GM10248 (cell line): ENCODE results near the gene PNKD.

Experiments
- CTCF ChIA-PET: fragments of 300-600 bp; sonication (Branson Sonifier 250); formaldehyde crosslinking; extraction: SDS; loops from one replicate; lab custom pipeline; 2021; ENCODE audit warnings: antibody characterized with exemption; lab: Yijun Ruan, JAX
- POLR2A ChIA-PET: fragments of 350-650 bp; sonication (Branson Sonifier 250); formaldehyde crosslinking; extraction: SDS; loops from one replicate; lab custom pipeline; 2020; ENCODE audit warnings: antibody characterized with exemption; lab: Yijun Ruan, JAX
- DNase-seq: peaks from one replicate; pipeline ENCODE4 v3.0.0; 2012; ENCODE audit errors: extremely low spot score
- TF ChIP-seq, protein P1 (sequence below): IDR thresholded peaks from 2 replicates; pipeline ENCODE4 v1.5.1; 2012; ENCODE audit warnings: mild to moderate bottlenecking, low read depth; ENCODE audit errors: extremely low read depth, missing control alignments, control extremely low read depth

Gene PNKD

DNA sequence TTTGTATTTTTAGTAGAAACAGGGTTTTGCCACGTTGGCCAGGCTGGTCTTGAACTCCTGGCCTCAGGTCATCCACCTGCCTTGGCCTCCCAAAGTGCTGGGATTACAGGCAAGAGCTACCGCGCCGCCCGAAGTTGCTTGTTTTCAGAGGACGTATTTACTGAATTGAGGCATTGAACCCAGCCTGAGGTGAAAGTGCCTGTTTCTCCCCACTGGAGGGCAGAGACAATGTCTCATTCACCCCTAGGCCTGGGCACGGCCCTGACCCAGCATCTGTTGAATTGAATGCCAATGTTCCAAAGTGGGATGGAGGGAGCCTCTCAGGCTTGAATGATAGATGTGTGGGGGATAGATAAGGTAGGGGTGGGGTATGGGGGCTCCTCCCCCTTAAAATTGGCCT is 26.5 kb downstream of the PNKD start:
- TF ChIP-seq, protein P1, sequence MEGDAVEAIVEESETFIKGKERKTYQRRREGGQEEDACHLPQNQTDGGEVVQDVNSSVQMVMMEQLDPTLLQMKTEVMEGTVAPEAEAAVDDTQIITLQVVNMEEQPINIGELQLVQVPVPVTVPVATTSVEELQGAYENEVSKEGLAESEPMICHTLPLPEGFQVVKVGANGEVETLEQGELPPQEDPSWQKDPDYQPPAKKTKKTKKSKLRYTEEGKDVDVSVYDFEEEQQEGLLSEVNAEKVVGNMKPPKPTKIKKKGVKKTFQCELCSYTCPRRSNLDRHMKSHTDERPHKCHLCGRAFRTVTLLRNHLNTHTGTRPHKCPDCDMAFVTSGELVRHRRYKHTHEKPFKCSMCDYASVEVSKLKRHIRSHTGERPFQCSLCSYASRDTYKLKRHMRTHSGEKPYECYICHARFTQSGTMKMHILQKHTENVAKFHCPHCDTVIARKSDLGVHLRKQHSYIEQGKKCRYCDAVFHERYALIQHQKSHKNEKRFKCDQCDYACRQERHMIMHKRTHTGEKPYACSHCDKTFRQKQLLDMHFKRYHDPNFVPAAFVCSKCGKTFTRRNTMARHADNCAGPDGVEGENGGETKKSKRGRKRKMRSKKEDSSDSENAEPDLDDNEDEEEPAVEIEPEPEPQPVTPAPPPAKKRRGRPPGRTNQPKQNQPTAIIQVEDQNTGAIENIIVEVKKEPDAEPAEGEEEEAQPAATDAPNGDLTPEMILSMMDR: no peak
- DNase-seq: no peak
- ChIA-PET CTCF (interaction anchor here (0.8 to 5.5 kb wide), 7 partner anchors 10 to 63 kb away, joined by 3 to 22 read pairs (median 5); partner anchors contain the start of gene CATIP), POLR2A (no interaction called here)

DNA sequence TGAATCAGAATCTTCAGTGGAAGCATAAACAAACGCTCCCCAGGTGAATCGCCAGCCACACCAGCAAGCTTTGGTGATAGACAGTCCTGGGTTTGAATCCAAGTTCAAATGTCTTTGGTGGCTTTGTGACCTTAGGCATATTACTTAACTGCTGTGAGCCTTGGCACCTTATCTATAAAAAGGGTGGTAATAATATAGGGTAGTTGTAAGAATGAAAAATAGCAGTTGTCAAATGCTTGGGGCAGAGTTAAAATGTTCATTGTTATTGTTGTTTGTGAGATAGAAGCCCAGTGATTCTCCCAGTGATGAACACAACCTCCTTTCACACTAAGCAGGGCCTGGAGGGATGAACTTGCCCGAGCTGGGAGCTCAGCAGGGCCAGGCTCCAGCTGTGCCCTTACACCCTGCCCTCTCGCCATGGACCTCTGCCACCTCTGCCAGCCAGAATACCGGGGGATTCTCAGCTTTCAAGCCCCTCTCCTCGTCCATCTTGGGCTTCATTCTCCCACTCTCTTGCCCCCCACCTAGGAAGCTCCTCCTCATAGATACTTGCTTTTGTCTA is 28.1 kb downstream of the PNKD start:
- TF ChIP-seq, protein P1: no peak
- DNase-seq: no peak
- POLR2A ChIA-PET: no interaction called here

DNA sequence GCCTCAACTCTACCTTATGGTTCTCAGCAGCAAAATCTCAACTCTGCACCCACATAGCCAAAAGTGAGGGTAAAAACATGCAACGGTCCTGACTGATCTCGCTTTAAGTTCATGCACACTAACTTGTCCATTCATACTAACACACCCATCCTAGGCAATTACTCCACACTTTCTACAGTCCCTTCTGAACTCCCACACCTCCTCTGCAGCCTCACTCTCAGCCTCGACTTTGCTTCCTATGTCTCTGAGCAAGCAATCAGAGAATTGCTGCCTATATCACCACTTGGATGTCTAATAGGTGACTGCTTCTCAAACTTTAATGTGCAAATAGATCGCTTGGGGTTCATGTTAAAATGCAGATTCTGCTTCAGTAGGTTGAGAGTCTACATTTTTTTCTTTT is 29.8 kb downstream of the PNKD start:
- ChIA-PET CTCF (interaction anchor here (1.0 to 5.5 kb wide), 7 partner anchors 7 to 96 kb away, joined by 3 to 30 read pairs (median 6); partner anchors contain the start of gene CATIP), POLR2A (interaction anchor here (0.6 kb wide), 1 partner anchor 40 kb away, joined by 4 read pairs; no protein-coding TSS in a partner anchor)
- TF ChIP-seq, protein P1: no peak
- DNase-seq: no peak

More for the DNA sequence above, 28.1 kb downstream of the PNKD start:
- CTCF ChIA-PET: interaction anchor here (0.8 to 5.5 kb wide), 7 partner anchors 9 to 111 kb away, joined by 3 to 30 read pairs (median 4); partner anchors contain the start of gene CATIP

DNA sequence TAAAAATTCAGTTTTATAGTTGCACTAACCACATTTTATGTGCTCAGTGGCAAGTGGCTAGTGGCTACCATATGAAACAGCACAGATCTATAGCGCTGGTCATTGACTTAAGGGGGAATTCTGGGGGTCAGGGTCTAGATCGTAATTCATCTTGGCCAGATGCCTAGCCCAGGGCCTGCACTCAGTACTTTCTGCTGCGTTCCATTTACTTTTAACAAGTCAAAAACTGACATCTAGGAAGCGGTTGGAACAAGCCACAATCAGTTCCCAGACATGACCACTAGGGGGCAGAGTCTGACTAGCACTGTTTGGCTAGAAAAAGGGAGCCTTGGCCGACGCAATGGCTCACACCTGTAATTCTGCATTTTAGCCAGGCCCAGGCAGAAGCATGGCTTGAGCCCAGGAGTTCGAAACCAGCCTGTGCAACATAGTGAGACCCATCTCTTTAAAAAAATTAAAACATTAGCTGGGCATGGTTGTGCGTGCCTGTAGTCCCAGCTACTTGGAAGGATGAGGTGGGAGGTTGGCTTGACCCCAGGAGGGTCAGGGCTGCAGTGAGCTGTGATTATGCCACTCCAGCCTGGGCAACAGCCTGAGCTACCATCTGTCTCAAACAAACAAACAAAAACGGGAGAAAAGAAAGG is 31.0 kb downstream of the PNKD start:
- peak; percentile 76 for DNase-seq
- TF ChIP-seq, protein P1: peak; percentile 91
- POLR2A ChIA-PET: interaction anchor here (0.6 kb wide), 1 partner anchor 60 kb away, joined by 3 read pairs; no protein-coding TSS in a partner anchor
- CTCF ChIA-PET: interaction anchor here (0.7 to 4.4 kb wide), 38 partner anchors 8 to 609 kb away, joined by 3 to 76 read pairs (median 4); partner anchors contain the start of genes AAMP, CATIP, PNKD and TMBIM1

DNA sequence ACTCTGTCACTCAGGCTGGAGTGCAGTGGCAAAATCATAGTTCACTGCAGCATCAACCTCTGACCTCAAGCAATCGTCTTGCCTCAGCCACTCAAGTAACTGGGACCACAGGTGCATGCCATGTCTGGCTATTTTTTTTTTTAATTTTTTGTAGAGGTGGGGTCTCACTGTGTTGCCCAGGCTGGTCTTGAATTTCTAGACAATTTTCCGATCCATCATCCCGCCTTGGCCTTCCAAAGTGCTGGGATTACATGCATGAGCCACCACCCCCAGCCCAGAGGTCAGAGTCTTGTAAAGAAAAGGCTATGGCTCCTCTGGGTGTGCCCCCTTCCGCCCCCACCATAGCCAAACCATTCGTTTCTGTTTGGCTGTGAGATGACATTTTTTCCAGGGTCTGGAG is 35.1 kb downstream of the PNKD start:
- no peak for DNase-seq
- ChIA-PET CTCF (interaction anchor here (1.5 to 4.4 kb wide), 3 partner anchors 12 to 52 kb away, joined by 4 to 76 read pairs (median 5); partner anchors contain the start of gene CATIP), POLR2A (no interaction called here)
- TF ChIP-seq, protein P1: no peak

DNA sequence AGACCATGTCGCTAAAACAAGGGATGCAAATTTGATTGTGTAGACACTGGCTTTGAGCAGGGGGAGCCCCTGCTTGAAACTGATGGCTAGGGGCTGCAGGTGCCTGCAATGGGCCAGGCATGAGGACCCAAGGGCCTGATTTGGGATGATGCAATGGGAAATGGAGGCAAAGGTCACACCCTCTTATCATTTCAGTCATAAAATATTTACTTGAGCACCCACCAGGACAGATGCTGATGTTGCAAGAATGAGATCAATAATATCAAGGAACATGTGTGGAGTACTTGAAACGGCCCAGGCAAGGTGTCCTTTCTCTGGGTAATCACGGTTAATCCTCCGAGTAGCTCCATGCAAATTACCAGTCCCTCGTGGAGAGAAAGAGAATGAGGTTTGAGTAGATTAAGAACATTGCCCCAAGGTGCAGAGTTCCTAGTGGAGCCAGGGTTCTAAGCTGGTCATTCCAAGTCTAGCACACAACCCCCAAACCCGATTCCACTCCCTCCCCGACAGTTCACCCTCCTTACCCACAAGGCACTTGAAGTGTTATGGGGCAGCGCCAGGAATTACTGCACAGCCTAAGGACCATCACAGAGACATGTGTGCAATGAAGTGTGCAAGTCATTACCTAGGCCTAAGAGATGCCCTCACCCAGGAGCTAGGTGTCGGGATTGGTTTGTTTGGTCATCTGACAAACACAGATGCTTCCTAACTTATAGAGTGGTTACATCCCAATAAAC is 36.0 kb downstream of the PNKD start:
- ChIA-PET CTCF (interaction anchor here (1.1 to 4.0 kb wide), 6 partner anchors 9 to 50 kb away, joined by 3 to 19 read pairs (median 12); partner anchors contain the start of gene CATIP), POLR2A (no interaction called here)
- TF ChIP-seq, protein P1: no peak
- DNase-seq: no peak
